BLaER1 (cell line): ENCODE results near the gene HMGCS2.
"Not testable (repeated sequence)": the region's sequence is repeated elsewhere in the genome, so short reads cannot be mapped to it uniquely, and the experiment has no call there.

Source experiments
- H3K27ac ChIP-seq: shearing (Covaris generic); formaldehyde crosslinking; 2 replicates; pipeline ENCODE4 v1.8.1; 2022
- H3K27me3 ChIP-seq: shearing (Covaris generic); formaldehyde crosslinking; 2 replicates; pipeline ENCODE4 v1.8.1; 2022
- H3K36me3 ChIP-seq: shearing (Covaris generic); formaldehyde crosslinking; 2 replicates; pipeline ENCODE4 v1.8.1; 2022
- H3K4me1 ChIP-seq: shearing (Covaris generic); formaldehyde crosslinking; 2 replicates; pipeline ENCODE4 v1.8.1; 2022
- H3K4me2 ChIP-seq: shearing (Covaris generic); formaldehyde crosslinking; 2 replicates; pipeline ENCODE4 v1.8.1; 2022
- H3K4me3 ChIP-seq: shearing (Covaris generic); formaldehyde crosslinking; 2 replicates; pipeline ENCODE4 v1.8.1; 2022
- H3K9ac ChIP-seq: shearing (Covaris generic); formaldehyde crosslinking; 2 replicates; pipeline ENCODE4 v1.8.1; 2022
- H3K9me3 ChIP-seq: shearing (Covaris generic); formaldehyde crosslinking; 2 replicates; pipeline ENCODE4 v1.8.1; 2022
- H4K20me1 ChIP-seq: shearing (Covaris generic); formaldehyde crosslinking; 2 replicates; pipeline ENCODE4 v1.8.1; 2022
- Cebpa-rat ChIP-seq: shearing (Covaris generic); IDR thresholded peaks from 2 replicates; pipeline ENCODE4 v1.8.1; 2022

HMGCS2 gene

GRCh38 chr1:119711804-119712341 lies 56.8 kb downstream of the HMGCS2 start, which contains the start of gene PHGDH:
Gene PHGDH, plus strand, starts transcription at chr1:119711934. Its CDS starts 89 bp downstream, at chr1:119712023.
- TF ChIP-seq Cebpa-rat: no peak
- H4K20me1 ChIP-seq: peaks cover 35% of the 10 kb centered on the region
- H3K27me3 ChIP-seq: no peaks in the 10 kb centered on the region
- peak within 1 kb of the TSS; percentile 96 for H3K27ac ChIP-seq
- peaks cover 9% of the 10 kb centered on the region; the same call in 1 of the 2 replicates for H3K36me3 ChIP-seq
- peak within 1 kb of the TSS; percentile 95 for H3K9ac ChIP-seq
- H3K4me2 ChIP-seq: peak within 1 kb of the TSS; percentile 90
- H3K4me3 ChIP-seq: peak within 1 kb of the TSS; percentile 89
- no peaks in the 10 kb centered on the region for H3K9me3 ChIP-seq
- H3K4me1 ChIP-seq: peaks cover 39% of the 10 kb centered on the region

DNA sequence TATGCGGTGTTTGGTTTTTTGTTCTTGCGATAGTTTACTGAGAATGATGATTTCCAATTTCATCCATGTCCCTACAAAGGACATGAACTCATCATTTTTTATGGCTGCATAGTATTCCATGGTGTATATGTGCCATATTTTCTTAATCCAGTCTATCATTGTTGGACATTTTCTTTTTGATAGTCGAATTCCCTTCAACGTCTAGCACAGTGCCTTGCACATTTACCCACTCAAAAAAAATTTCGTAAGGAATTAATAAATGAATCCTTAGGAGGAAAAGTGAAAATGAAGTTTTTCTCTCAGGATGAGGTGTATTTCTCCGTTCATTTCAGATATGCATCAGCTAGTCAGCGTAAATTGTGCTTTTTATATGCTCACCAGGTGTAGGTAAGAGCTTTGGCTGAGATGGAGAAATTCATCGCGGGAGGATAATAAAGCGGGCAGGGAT lies 57.3 kb downstream of the HMGCS2 start:
- H4K20me1 ChIP-seq: peaks cover 31% of the 10 kb centered on the region
- H3K36me3 ChIP-seq, H3K27ac ChIP-seq, H3K9me3 ChIP-seq, H3K9ac ChIP-seq, H3K27me3 ChIP-seq: not testable (repeated sequence)
- H3K4me1 ChIP-seq: peaks cover 34% of the 10 kb centered on the region
- peak overlapping the region; percentile 89 for H3K4me3 ChIP-seq
- peak overlapping the region; percentile 63 for H3K4me2 ChIP-seq

DNA sequence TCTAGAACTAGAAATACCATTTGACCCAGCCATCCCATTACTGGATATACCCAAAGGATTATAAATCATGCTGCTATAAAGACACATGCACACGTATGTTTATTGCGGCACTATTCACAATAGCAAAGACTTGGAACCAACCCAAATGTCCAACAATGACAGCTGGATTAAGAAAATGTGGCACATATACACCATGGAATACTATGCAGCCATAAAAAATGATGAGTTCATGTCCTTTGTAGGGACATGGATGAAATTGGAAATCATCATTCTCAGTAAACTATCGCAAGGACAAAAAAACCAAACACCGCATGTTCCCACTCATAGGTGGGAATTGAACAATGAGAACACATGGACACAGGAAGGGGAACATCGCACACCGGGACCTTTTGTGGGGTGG lies 62.1 kb downstream of the HMGCS2 start:
- H3K36me3 ChIP-seq, H3K4me3 ChIP-seq, H3K9ac ChIP-seq, H3K4me2 ChIP-seq, H3K4me1 ChIP-seq, H3K27me3 ChIP-seq, H3K27ac ChIP-seq, H4K20me1 ChIP-seq: not testable (repeated sequence)
- peaks cover 27% of the 10 kb centered on the region for H3K9me3 ChIP-seq

DNA sequence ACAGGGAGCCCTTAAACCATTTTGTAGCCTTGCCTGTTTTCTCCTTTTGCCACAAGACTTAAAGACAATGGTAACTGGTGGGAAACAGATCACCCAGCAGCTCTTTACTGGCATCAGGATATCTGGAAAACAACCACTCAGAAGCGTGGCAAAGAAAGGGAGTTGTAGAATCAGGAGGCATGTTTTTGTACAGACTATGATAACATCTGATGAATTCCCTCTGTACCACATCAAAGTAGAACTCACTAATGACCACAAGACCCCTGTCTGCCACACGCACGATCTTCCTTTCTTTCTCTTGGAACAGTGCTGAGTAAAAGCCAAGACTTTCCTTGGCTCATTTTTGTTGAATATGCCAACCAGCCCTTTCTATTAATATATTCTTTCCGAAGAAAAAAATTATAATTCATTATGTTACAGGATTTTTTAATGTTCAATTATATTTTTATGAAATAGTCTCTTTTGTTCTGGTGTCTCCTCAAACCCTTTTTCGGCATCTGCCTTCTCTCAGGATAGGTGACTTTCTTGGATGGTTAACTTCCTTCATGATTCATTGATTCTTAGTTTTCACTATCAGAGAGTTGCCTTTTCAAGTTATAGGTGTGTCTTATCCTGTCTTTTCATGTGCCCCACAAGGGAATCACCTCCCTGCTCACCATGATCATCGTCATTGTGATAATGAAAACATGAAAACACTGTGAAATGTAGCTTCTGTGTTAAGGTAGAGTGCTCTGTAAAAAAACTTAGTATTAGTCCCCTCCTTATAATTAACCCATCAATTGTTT lies 64.8 kb downstream of the HMGCS2 start:
- no peak for TF ChIP-seq Cebpa-rat
- no peaks in the 10 kb centered on the region for H3K27me3 ChIP-seq
- H3K4me1 ChIP-seq: no peaks in the 10 kb centered on the region
- H4K20me1 ChIP-seq: no peaks in the 10 kb centered on the region
- peaks cover 45% of the 10 kb centered on the region for H3K9me3 ChIP-seq
- H3K9ac ChIP-seq: no peak overlapping the region
- no peak overlapping the region for H3K4me2 ChIP-seq
- no peak overlapping the region for H3K4me3 ChIP-seq
- H3K27ac ChIP-seq: no peak overlapping the region
- no peaks in the 10 kb centered on the region for H3K36me3 ChIP-seq

GRCh38 chr1:119702384-119702783 lies 66.3 kb downstream of the HMGCS2 start:
- TF ChIP-seq Cebpa-rat: no peak
- H3K4me1 ChIP-seq: no peaks in the 10 kb centered on the region
- H3K27me3 ChIP-seq: no peaks in the 10 kb centered on the region
- no peak overlapping the region for H3K27ac ChIP-seq
- H3K9ac ChIP-seq: no peak overlapping the region
- peaks cover 45% of the 10 kb centered on the region for H3K9me3 ChIP-seq
- no peak overlapping the region for H3K4me3 ChIP-seq
- H3K36me3 ChIP-seq: no peaks in the 10 kb centered on the region
- no peaks in the 10 kb centered on the region for H4K20me1 ChIP-seq
- H3K4me2 ChIP-seq: no peak overlapping the region

DNA sequence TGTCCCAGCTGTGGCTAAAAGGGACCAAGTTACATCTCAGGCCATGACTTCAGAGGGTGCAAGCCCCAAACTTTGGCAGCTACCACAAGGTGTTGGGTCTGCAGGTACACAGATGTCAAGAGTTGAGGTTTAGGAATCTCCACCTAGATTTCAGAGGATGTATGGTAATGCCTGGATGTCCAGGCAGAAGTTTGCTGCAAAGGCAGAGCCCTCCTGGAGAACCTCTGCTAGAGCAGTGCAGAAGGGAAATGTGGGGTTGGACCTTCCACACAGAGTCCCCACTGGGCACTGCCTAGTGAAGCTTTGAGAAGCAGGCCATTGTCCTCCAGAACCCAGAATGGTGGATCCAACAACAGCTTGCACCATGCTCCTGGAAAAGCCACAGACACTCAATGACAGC lies 67.0 kb downstream of the HMGCS2 start:
- H4K20me1 ChIP-seq: no peaks in the 10 kb centered on the region

DNA sequence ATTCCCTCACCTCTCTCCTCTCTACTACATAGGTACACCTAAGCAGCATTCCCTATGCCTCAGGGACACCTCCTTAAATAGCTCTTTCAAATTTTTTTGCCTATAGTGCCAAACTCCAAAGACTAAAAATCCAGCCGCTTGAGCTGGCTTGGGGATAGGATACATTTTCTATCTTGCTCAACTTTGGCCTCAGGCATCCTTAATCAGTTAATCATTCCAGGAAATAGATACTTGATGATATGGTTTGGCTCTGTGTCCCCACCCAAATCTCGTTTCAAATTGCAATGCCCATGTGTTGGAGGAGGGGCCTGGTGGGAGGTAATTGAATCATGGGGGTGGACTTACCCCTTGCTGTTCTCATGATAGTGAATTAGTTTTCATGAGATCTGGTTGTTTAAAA lies 68.4 kb downstream of the HMGCS2 start:
- Histone ChIP-seq H3K36me3 (no peaks in the 10 kb centered on the region), H3K9ac (no peak overlapping the region), H4K20me1 (no peaks in the 10 kb centered on the region), H3K9me3 (peaks cover 43% of the 10 kb centered on the region), H3K4me1 (no peaks in the 10 kb centered on the region), H3K4me2 (no peak overlapping the region), H3K4me3 (no peak overlapping the region), H3K27me3 (no peaks in the 10 kb centered on the region), H3K27ac (no peak overlapping the region)
- TF ChIP-seq Cebpa-rat: no peak

More for the DNA sequence above, 67.0 kb downstream of the HMGCS2 start:
- no peak overlapping the region for H3K27ac ChIP-seq
- H3K4me2 ChIP-seq: no peak overlapping the region
- no peak for TF ChIP-seq Cebpa-rat
- peaks cover 45% of the 10 kb centered on the region for H3K9me3 ChIP-seq
- no peak overlapping the region; the same call in 1 of the 2 replicates for H3K4me3 ChIP-seq
- no peak overlapping the region for H3K9ac ChIP-seq
- no peaks in the 10 kb centered on the region for H3K36me3 ChIP-seq
- H3K27me3 ChIP-seq: no peaks in the 10 kb centered on the region
- no peaks in the 10 kb centered on the region for H3K4me1 ChIP-seq
